Prostate gland (tissue), 2 donors: Measurements from ENCODE around the gene CHAF1A.

Source experiments
- CTCF ChIP-seq, 4 experiments: fragments of 200-600 bp in 2 of 4; fragments of 450-650 bp in 2 of 4; sonication (generic) in 2 of 4; IDR thresholded peaks; 1 replicate in 3 of 4; 2 replicates in 1 of 4; pipeline ENCODE4 v1.5.1; 2016 to 2019; ENCODE audit warnings: antibody characterized with exemption in 4 of 4, mild to moderate bottlenecking in 2 of 4, moderate library complexity in 2 of 4
- POLR2A ChIP-seq: fragments of 450-650 bp; IDR thresholded peaks from one replicate; pipeline ENCODE4 v1.6.1; 2016; ENCODE audit warnings: antibody characterized with exemption, mild to moderate bottlenecking

DNA sequence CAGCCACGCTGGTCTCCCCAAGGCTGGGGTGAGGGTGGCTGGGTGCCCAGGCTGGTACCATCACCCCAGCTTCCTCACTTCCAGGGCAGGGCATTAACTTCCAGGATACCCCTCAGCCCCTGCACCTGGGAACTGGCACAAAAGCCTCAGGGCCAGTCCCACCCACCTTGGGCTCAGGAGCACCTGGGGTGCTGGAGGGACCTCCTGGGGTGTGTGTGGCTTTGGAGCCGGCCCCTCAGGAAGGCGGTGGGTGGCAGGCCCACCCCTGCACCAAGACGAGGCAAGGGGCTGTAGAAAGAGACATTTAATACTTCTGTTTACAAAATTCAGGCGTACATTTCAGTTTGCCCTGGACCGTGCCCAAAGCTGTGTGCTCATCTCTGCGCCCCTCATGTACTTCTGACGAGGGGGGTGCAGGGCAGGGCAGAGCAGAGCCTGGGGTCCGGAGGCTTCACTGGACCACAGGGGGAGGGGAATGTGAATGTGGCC lies 42.3 kb upstream of the CHAF1A start:
- TF ChIP-seq CTCF (IDR thresholded peaks at IDR 0.05) (no peak), POLR2A (no peak)
